ENCODE data around the gene RAB18.

RAB18 gene

DNA sequence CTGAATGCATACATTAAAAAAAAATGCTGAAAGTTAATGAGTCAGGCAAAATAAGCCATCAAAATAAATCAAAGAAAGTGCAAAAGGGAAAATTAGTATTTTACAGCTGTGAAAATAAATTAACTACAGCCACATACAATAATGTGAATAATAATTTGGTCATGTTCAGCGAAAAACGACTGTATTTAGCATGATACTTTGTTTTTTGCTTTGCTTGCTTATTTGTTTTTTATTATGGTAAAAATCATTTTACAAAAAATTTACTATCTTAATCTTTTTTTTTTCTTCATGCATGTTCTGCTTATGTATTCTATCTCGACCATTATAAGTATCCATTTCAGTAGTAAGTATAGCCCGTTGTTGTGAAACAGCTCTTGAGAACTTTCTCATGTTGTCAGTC is 77.1 kb downstream of the RAB18 start:
- no peaks in the 10 kb centered on the region for H3K9me3 ChIP-seq (ENCODE audit: insufficient read depth, low read length)
- H3K4me2 ChIP-seq (ENCODE audit: low read length), result no peak overlapping the region
- no peak overlapping the region for H3K27ac ChIP-seq (ENCODE audit: low read length)
- H3K27me3 ChIP-seq (ENCODE audit: low read depth, low read length), result no peaks in the 10 kb centered on the region
- H3K36me3 ChIP-seq (replicated peaks; ENCODE audit: low read depth, low read length), result no peaks in the 10 kb centered on the region
- H3K9ac ChIP-seq (ENCODE audit: low read length), result no peak overlapping the region
- no peak overlapping the region for H3K4me3 ChIP-seq (ENCODE audit: low read length)
- no peaks in the 10 kb centered on the region for H3K79me2 ChIP-seq (ENCODE audit: low read length)
- no peak overlapping the region for H2AFZ ChIP-seq (ENCODE audit: low read depth, low read length)
- no peak for TF ChIP-seq EZH2phosphoT487 (IDR thresholded peaks at IDR 0.05; ENCODE audit: low read depth)
- TF ChIP-seq, protein P1, sequence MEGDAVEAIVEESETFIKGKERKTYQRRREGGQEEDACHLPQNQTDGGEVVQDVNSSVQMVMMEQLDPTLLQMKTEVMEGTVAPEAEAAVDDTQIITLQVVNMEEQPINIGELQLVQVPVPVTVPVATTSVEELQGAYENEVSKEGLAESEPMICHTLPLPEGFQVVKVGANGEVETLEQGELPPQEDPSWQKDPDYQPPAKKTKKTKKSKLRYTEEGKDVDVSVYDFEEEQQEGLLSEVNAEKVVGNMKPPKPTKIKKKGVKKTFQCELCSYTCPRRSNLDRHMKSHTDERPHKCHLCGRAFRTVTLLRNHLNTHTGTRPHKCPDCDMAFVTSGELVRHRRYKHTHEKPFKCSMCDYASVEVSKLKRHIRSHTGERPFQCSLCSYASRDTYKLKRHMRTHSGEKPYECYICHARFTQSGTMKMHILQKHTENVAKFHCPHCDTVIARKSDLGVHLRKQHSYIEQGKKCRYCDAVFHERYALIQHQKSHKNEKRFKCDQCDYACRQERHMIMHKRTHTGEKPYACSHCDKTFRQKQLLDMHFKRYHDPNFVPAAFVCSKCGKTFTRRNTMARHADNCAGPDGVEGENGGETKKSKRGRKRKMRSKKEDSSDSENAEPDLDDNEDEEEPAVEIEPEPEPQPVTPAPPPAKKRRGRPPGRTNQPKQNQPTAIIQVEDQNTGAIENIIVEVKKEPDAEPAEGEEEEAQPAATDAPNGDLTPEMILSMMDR (IDR thresholded peaks at IDR 0.05; ENCODE audit: low read depth, low read length), result no peak
- H4K20me1 ChIP-seq (ENCODE audit: insufficient read depth, low read length), result no peaks in the 10 kb centered on the region
- no peaks in the 10 kb centered on the region for H3K4me1 ChIP-seq (ENCODE audit: low read length)

DNA sequence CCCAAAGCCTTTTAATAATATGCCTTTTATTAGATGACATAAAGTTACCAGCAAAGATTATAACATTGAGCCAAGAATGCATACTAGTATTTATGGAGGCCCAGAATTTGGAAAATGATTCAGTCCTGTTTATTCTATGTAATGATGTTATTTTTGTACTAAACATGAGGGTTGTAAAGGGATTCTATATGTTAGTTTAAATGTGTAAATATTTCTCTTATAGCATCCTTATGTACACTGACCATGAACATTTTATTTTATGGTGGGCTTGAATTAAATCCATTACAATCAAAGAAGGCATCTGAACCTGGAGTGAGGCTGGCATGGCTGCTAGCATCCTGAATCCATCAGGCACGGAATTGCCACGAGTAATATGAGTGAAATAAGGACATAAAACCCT is 80.2 kb downstream of the RAB18 start:
- no peak overlapping the region for H3K4me3 ChIP-seq (ENCODE audit: low read length)
- H3K4me1 ChIP-seq (ENCODE audit: low read length), result no peaks in the 10 kb centered on the region
- no peak overlapping the region for H2AFZ ChIP-seq (ENCODE audit: low read depth, low read length)
- no peaks in the 10 kb centered on the region for H3K27me3 ChIP-seq (ENCODE audit: low read depth, low read length)
- TF ChIP-seq EZH2phosphoT487 (IDR thresholded peaks at IDR 0.05; ENCODE audit: low read depth), result no peak
- TF ChIP-seq, protein P1 (IDR thresholded peaks at IDR 0.05; ENCODE audit: low read depth, low read length), result no peak
- H4K20me1 ChIP-seq (ENCODE audit: insufficient read depth, low read length), result no peaks in the 10 kb centered on the region
- no peak overlapping the region for H3K27ac ChIP-seq (ENCODE audit: low read length)
- H3K9ac ChIP-seq (ENCODE audit: low read length), result no peak overlapping the region
- H3K9me3 ChIP-seq (ENCODE audit: insufficient read depth, low read length), result no peaks in the 10 kb centered on the region
- H3K36me3 ChIP-seq (replicated peaks; ENCODE audit: low read depth, low read length), result no peaks in the 10 kb centered on the region
- no peak overlapping the region for H3K4me2 ChIP-seq (ENCODE audit: low read length)
- H3K79me2 ChIP-seq (ENCODE audit: low read length), result no peaks in the 10 kb centered on the region

Measured in OCI-LY3 (cell line).